Peyer's patch (tissue), 4 donors: ENCODE measurements around the gene DNM3. TPM values are rescaled to one million over a fixed set of nuclear protein-coding genes. Genes with fewer than 3 reads are reported as not detected.

Experiments
- DNase-seq, 3 donors: peaks; one replicate each; pipeline ENCODE4 v3.0.0-alpha.2; 2017 to 2019
- H3K27ac ChIP-seq, 4 donors: fragments of 200-600 bp; sonication (generic); one replicate each; pipeline ENCODE4 v1.5.1; 2016 to 2019
- H3K27me3 ChIP-seq, 2 donors: fragments of 200-600 bp; sonication (generic); one replicate each; pipeline ENCODE4 v1.5.1; 2019
- H3K36me3 ChIP-seq, 3 donors: fragments of 200-600 bp; sonication (generic); one replicate each; pipeline ENCODE4 v1.5.1; 2016 to 2019
- H3K4me1 ChIP-seq, 4 donors: fragments of 200-600 bp; sonication (generic); one replicate each; pipeline ENCODE4 v1.5.1; 2016 to 2019
- H3K4me3 ChIP-seq, 4 donors: fragments of 200-600 bp; sonication (generic); 1 replicate in 3 of 4; 2 replicates in 1 of 4; pipeline ENCODE4 v1.5.1; 2016 to 2019; ENCODE audit warnings: mild to moderate bottlenecking in 1 of 4
- H3K9me3 ChIP-seq, 4 donors: fragments of 200-600 bp; sonication (generic); one replicate each; pipeline ENCODE4 v1.5.1; 2016 to 2019; ENCODE audit warnings: mild to moderate bottlenecking in 1 of 4
- CTCF ChIP-seq, 6 experiments: fragments of 450-650 bp in 4 of 6; fragments of 200-600 bp in 2 of 6; sonication (generic) in 1 of 6; IDR thresholded peaks; one replicate each; pipeline ENCODE4 v1.5.1; 2017 to 2019; ENCODE audit warnings: antibody characterized with exemption in 6 of 6, mild to moderate bottlenecking in 3 of 6, moderate library complexity in 1 of 6
- POLR2A ChIP-seq, 2 donors: fragments of 450-650 bp; IDR thresholded peaks; one replicate each; pipeline ENCODE4 v1.5.1; 2017; ENCODE audit warnings: antibody characterized with exemption in 2 of 2, mild to moderate bottlenecking in 2 of 2, moderate library complexity in 2 of 2
- total RNA-seq, 4 donors: library from RNA; depleted of rRNA; stranded (reverse); fragments of >200 nt; gene quantifications; one replicate each; pipeline ENCODE4 v1.1.0, GENCODE V29; 2016

The DNM3 gene
- total RNA-seq, 4 donors from 2014 or later = 1.4 to 11.6 (median 2.0) TPM

- no peak overlapping the region for H3K4me3 ChIP-seq
- H3K9me3 ChIP-seq = no peaks in the 10 kb centered on the region
- no peaks in the 10 kb centered on the region for H3K4me1 ChIP-seq
- H3K36me3 ChIP-seq = no peaks in the 10 kb centered on the region
- no peaks in the 10 kb centered on the region for H3K27me3 ChIP-seq
- no peak for TF ChIP-seq POLR2A (IDR thresholded peaks at IDR 0.05)
- no peak for TF ChIP-seq CTCF (IDR thresholded peaks at IDR 0.05)
- no peak for DNase-seq
- no peak overlapping the region for H3K27ac ChIP-seq
These were observed 43.2 kb downstream of the DNM3 start for GRCh38 chr1:171884475-171884874.

- no peaks in the 10 kb centered on the region for H3K36me3 ChIP-seq
- no peaks in the 10 kb centered on the region for H3K4me1 ChIP-seq
- TF ChIP-seq POLR2A (IDR thresholded peaks at IDR 0.05) (no peak), CTCF (IDR thresholded peaks at IDR 0.05) (no peak)
- no peaks in the 10 kb centered on the region for H3K27me3 ChIP-seq
- H3K4me3 ChIP-seq = no peak overlapping the region
- H3K9me3 ChIP-seq = no peaks in the 10 kb centered on the region
- H3K27ac ChIP-seq = no peak overlapping the region
- DNase-seq = no peak
These were observed 48.8 kb downstream of the DNM3 start for GRCh38 chr1:171890131-171890530.

- Histone ChIP-seq H3K4me1 (no peaks in the 10 kb centered on the region), H3K4me3 (no peak overlapping the region), H3K36me3 (no peaks in the 10 kb centered on the region), H3K27ac (no peak overlapping the region), H3K9me3 (no peaks in the 10 kb centered on the region), H3K27me3 (no peaks in the 10 kb centered on the region)
- DNase-seq = no peak
- TF ChIP-seq POLR2A (IDR thresholded peaks at IDR 0.05) (no peak), CTCF (IDR thresholded peaks at IDR 0.05) (no peak)
These were observed 55.8 kb downstream of the DNM3 start for GRCh38 chr1:171896936-171897703.

GRCh38 chr1:171898941-171899340 lies 57.6 kb downstream of the DNM3 start:
- no peaks in the 10 kb centered on the region for H3K4me1 ChIP-seq
- no peaks in the 10 kb centered on the region for H3K27me3 ChIP-seq
- H3K27ac ChIP-seq = no peak overlapping the region
- H3K4me3 ChIP-seq = no peak overlapping the region
- no peak for DNase-seq
- no peaks in the 10 kb centered on the region for H3K9me3 ChIP-seq
- H3K36me3 ChIP-seq = no peaks in the 10 kb centered on the region
- TF ChIP-seq CTCF (IDR thresholded peaks at IDR 0.05) = no peak
- no peak for TF ChIP-seq POLR2A (IDR thresholded peaks at IDR 0.05)

GRCh38 chr1:171899838-171900237 lies 58.5 kb downstream of the DNM3 start:
- no peak for DNase-seq
- H3K27ac ChIP-seq = no peak overlapping the region
- no peaks in the 10 kb centered on the region for H3K4me1 ChIP-seq
- no peaks in the 10 kb centered on the region for H3K27me3 ChIP-seq
- no peak overlapping the region for H3K4me3 ChIP-seq
- TF ChIP-seq CTCF (IDR thresholded peaks at IDR 0.05) = no peak
- no peak for TF ChIP-seq POLR2A (IDR thresholded peaks at IDR 0.05)
- H3K9me3 ChIP-seq = no peaks in the 10 kb centered on the region
- H3K36me3 ChIP-seq = no peaks in the 10 kb centered on the region
